GM21526 (cell line): ENCODE data around the gene ETV3L.

ENCODE experiments used
- ATAC-seq: cut with Tn5 transposase; IDR thresholded peaks from one replicate; pipeline ENCODE4 v1.9.1; 2021; ENCODE audit warnings: moderate library complexity; ENCODE audit not compliant: unreplicated experiment, low FRiP score

The ETV3L gene

GRCh38 chr1:157099633-157100009 is at the start of gene ETV3L:
Gene ETV3L, minus strand, starts transcription at chr1:157099808. Its CDS starts 285 bp downstream, at chr1:157099523.
- no peak for ATAC-seq

DNA sequence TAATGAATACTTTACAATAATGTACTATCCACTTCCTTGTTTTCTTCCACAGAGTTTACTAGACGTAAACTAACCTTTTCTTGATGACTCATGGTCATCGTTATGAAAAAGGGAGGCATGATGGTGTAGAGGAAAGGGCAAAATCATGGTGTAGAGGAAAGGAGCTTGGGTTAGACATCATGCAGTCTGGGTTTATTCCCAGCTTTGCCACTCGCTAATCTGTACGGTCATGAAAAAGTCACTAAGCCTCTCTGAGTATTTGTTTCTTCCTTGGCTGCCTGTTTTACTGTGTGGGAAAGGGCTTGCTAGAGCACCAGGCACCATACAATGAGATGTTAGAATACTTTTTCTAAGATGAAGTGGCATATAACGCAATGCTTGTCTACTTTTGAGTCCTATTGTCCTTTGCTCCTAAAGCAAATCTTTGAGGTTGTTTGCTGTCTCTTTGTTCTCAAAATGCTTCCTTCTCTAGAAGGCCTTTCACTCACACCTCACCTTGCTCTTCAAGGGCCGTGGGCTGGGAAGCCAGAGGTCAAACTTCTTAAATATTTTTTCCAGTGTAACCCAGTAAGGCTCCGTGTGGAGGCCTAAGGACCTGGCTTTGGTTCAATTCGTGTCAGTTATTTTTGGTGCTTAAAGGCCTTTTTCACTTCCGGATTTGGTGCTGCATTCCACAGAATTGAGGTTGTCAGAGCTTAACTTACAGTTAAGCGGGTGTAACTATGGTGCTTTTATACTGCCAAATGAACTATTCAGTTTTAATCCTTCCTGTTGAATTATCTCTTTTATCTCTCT is 48.5 kb upstream of the ETV3L start:
- ATAC-seq = no peak

GRCh38 chr1:157147037-157147436 is 47.4 kb upstream of the ETV3L start:
- no peak for ATAC-seq

DNA sequence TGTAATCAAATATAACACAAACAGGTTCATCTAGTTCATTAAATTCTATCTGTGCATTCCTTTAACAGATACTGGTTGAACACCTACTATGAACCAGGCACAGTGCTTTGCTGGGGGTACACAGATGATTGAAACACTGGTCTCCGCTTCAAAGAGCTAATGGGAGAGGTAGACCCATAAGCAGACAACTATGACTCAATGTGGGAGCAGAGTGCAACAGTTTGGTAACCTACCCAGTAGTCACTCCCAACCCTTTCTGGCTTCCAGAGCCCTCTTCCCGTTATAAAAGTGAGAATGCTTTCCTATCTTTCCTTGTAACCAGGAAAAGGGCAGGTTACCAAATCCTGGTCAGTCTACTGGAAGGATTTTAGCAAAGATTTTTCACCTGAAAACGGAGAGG is 46.6 kb upstream of the ETV3L start:
- no peak for ATAC-seq

GRCh38 chr1:157145076-157145475 is 45.5 kb upstream of the ETV3L start:
- ATAC-seq = no peak

- no peak for ATAC-seq
Observed at GRCh38 chr1:157144509-157144908, 44.9 kb upstream of the ETV3L start.

DNA sequence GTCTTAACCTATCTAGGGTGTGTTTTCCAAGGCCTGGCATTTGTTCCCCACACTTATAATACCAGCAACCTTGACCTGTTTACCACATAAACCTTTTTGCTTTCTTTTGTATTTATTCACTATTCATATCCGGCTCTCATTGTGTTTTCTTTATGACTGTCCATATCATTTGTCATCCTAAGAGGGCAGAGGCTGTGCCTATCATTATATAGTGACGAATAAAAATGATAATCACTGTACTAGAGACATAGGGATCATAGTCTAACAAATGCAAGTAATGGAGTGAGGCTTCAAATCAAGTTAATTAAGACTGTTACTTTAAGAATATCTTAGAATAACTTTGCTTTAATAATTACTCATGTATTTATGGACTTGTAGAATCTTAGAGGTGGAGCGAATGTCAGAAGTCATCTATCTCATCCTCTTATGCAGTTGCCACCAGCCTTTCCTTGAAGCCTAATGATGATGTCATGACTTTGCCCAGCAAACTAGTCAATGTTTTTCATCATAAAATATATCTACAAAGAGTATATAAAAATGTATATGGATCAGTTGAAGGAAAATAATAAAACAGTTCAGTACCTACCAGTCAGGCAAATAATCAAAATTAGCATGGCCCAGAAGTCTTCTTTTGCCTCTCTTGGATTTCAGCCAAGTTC is 43.3 kb upstream of the ETV3L start:
- no peak for ATAC-seq

DNA sequence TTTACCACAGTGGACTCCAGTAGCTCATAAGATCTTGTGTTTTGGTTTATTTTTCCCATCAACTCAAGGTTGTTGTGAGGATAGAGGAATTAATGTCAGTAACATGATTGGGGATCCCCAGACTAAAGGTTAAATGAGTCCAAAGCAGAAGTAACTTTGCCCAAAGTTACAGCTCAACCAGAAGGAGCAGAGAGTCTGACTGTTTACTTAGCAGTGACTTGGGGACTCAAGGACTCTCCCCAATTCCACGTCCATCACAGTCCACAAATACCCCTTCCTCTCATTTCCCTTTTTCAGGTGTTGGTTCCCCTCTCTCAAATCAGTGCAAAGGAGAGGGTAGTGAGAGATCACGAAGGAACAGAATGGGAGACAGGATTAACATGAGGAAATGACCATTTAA is 42.6 kb upstream of the ETV3L start:
- no peak for ATAC-seq

- ATAC-seq = no peak
Observed at GRCh38 chr1:157141212-157141855, 41.7 kb upstream of the ETV3L start.

DNA sequence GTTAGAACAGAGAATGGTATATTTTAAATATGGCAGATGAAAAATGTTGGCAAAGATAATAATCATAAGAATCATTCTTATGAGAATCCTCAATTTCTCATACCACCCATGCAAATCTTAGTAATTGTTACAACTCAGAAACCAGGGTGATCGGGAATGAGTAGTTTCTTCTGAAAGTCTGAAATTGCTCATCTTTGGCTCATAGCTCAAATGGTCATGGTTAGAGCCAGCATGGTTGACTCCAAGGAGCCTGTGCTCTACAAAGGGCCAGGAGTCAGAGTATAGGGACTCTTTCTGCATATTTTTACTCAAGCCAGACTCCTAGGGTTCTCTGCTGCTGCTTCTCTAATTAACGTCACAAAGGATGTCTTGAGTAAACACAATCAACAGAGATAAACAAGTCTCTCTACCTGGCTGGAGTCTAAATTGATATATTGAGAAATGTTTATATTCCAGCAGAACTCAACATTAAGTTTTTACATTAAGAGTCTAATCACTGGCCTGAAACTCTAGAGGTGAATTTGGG is 40.5 kb upstream of the ETV3L start:
- no peak for ATAC-seq

GRCh38 chr1:157139052-157139715 is 39.6 kb upstream of the ETV3L start:
- no peak for ATAC-seq

DNA sequence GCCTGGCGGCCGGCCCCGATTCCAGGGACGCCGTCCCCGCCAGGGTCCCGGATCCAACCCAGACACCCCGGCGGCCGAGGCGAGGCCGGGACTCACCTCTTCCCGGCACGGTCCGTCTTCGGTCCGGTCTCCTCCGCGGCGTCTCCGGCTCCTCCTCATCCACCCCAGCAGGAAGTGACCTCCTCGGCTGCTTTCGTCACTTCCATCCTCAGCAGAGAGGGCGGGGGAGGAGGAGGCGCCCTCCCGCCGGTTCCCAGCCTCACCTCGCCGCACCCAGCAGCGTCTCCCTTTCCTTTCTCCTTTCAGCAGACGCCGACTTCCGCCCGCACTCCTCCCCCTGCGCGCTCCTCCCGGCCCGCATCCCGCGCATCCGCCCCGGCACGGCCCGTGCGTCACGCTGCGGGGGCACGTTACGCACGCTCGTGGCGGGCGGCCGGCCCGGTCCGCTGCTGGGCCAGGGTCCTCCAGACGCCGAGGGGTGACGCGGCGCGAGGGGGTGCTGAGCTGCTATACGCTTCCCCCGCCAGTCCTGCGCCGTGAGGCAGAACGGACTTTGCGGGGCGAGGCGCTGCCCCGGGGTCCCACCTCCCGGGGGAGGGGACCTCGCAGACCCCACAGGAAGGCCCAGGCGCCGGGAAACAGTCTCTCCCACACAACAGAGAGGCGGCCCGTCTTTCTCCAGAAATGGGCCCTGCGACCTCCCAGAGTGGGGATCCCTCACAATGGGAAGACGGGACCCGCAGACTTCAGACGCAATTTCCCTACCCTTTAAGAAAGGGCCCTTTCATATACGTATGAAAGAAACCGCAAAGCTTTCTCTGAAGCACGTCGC is 38.8 kb upstream of the ETV3L start, which contains the start of gene ETV3:
ETV3 (minus strand) TSS at position 176 of the 832 bp plus-strand sequence. CDS start 2,043 bp downstream, outside the sequence.
- peak; percentile 87 for ATAC-seq

- peak; percentile 14 for ATAC-seq
Observed at GRCh38 chr1:157137408-157138219, 38.0 kb upstream of the ETV3L start.

- no peak for ATAC-seq
Observed at GRCh38 chr1:157137046-157137407, 37.4 kb upstream of the ETV3L start.

- ATAC-seq = no peak
Observed at GRCh38 chr1:157136133-157136532, 36.5 kb upstream of the ETV3L start.

- no peak for ATAC-seq
Observed at GRCh38 chr1:157135646-157136045, 36.0 kb upstream of the ETV3L start.

DNA sequence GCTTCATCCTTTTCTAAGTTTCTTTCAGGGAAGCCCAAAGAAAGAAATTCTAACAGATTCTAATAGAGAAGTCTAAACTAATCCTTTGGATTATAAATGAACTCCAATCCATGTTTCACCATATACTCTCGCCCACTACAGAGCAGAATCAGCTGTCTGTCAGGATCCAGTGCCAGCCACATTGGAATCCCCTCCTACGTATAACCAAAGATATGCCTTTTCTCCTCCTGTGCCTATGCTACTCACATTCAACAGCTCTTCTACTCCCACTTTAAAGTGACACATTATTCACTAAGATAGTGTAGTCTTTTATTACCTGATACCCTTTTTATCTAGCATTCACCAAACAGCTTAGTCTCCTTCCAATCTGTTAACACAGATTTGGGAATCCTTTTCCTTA is 35.5 kb upstream of the ETV3L start:
- no peak for ATAC-seq

DNA sequence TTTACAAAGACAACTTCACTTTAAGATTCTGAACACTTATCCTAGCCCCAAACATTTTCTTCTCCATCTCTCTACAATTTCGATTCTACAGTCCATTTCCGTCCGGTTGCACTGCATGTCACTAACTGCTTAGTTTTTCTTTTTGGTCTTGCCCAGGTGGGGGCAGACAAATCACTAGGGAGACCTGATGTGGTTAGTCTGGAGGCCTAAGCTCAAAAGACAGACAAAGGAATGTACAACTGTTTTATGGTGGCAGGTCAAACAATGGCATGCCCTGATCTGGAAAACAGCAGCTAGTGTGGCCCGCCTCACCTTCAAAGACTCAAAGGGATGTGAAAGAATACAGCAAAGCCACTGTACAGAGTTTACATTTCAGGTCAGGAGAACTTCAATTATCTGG is 34.8 kb upstream of the ETV3L start:
- no peak for ATAC-seq

DNA sequence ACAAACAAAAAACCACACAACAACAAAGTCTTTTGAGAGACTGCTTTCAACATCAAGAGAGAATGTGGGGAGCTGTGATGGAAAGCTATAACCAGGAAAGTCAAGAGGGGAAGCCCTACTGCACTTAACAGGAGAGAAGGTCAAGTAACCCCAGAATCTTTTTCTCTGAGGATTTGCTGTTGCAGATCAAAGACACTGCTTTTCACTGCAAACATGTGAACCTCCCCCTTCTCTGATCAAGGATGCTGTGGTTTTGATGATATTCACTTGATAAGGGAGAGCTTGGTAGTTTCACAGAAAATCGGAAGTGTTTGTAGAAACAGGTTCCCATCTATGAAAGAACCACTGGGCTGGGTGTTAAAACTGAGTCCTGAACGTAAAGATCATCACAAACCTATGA is 33.8 kb upstream of the ETV3L start:
- no peak for ATAC-seq
